Iris pigment epithelial cell (primary cell): ENCODE measurements around the gene CSHL1.

Source experiments
- DNase-seq: peaks from one replicate; pipeline ENCODE4 v3.0.0-alpha.2; 2011; ENCODE audit warnings: low read depth

CSHL1 gene

GRCh38 chr17:63911041-63911635, at the start of gene CSHL1:
Gene CSHL1 (minus strand): TSS chr17:63911258. CDS start chr17:63911196, 62 bp downstream.
- DNase-seq: no peak

GRCh38 chr17:63960430-63960829, 49.4 kb upstream of the CSHL1 start:
- no peak for DNase-seq

GRCh38 chr17:63960006-63960405, 48.9 kb upstream of the CSHL1 start:
- DNase-seq: no peak

- DNase-seq: peak; percentile 76
These were observed 45.4 kb upstream of the CSHL1 start for GRCh38 chr17:63956296-63956920.

GRCh38 chr17:63955791-63956190, 44.7 kb upstream of the CSHL1 start:
- DNase-seq: no peak

- no peak for DNase-seq
These were observed 44.2 kb upstream of the CSHL1 start for GRCh38 chr17:63955232-63955631.

- DNase-seq: no peak
These were observed 43.5 kb upstream of the CSHL1 start for GRCh38 chr17:63954402-63955063.

GRCh38 chr17:63950940-63951907, 40.2 kb upstream of the CSHL1 start:
- DNase-seq: no peak

GRCh38 chr17:63949576-63950250, 38.7 kb upstream of the CSHL1 start:
- no peak for DNase-seq

- no peak for DNase-seq
These were observed 37.5 kb upstream of the CSHL1 start for GRCh38 chr17:63948521-63948920.

GRCh38 chr17:63947711-63948330, 36.8 kb upstream of the CSHL1 start:
- no peak for DNase-seq

- peak; percentile 7 for DNase-seq
These were observed 35.6 kb upstream of the CSHL1 start for GRCh38 chr17:63946440-63947363.

- no peak for DNase-seq
These were observed 34.9 kb upstream of the CSHL1 start for GRCh38 chr17:63945784-63946439.

- no peak for DNase-seq
These were observed 33.9 kb upstream of the CSHL1 start for GRCh38 chr17:63944736-63945499.

- no peak for DNase-seq
These were observed 32.7 kb upstream of the CSHL1 start for GRCh38 chr17:63943745-63944144.

- DNase-seq: no peak
These were observed 31.4 kb upstream of the CSHL1 start for GRCh38 chr17:63942309-63942985.

- DNase-seq: no peak
These were observed 30.7 kb upstream of the CSHL1 start for GRCh38 chr17:63941751-63942150.

GRCh38 chr17:63941162-63941561, 30.1 kb upstream of the CSHL1 start:
- no peak for DNase-seq
